HepG2 (cell line): Measurements from ENCODE around the gene ZNF48. TPM values are rescaled to one million over a fixed set of nuclear protein-coding genes. Genes with fewer than 3 reads are reported as not detected.
A peak's percentile ranks its signal among the peaks of the same experiment; 100 is the strongest.

Experiments used
- AKNA ChIP-seq: sonication (generic); formaldehyde crosslinking; IDR thresholded peaks from 2 replicates; pipeline ENCODE4 v1.4.0; 2020; ENCODE audit warnings: missing genetic modification reagents, borderline replicate concordance
- GTF2F1 ChIP-seq: fragments of 150-350 bp; IDR thresholded peaks from 2 replicates; pipeline ENCODE4 v1.6.1; 2014; ENCODE audit warnings: low read length
- HINFP ChIP-seq: sonication (generic); formaldehyde crosslinking; IDR thresholded peaks from 2 replicates; pipeline ENCODE4 v1.4.0; 2020; ENCODE audit warnings: low read depth, mild to moderate bottlenecking, missing genetic modification reagents
- HMG20A ChIP-seq: IDR thresholded peaks from 2 replicates; pipeline ENCODE4 v1.6.1; 2016; ENCODE audit warnings: borderline replicate concordance
- LCORL ChIP-seq, 2 experiments: fragments of 450-650 bp in 1 of 2; sonication (generic) in 1 of 2; formaldehyde crosslinking in 1 of 2; IDR thresholded peaks; 2 replicates each; pipeline versions ENCODE4 v1.5.0 to v1.6.1; 2017 to 2020; ENCODE audit warnings: antibody characterized with exemption in 1 of 2, missing genetic modification reagents in 1 of 2
- MED8 ChIP-seq: sonication (generic); formaldehyde crosslinking; IDR thresholded peaks from 2 replicates; pipeline ENCODE4 v1.8.1; 2023; ENCODE audit warnings: mild to moderate bottlenecking, missing genetic modification reagents; ENCODE audit not compliant: insufficient replicate concordance
- MEIS1 ChIP-seq: sonication (generic); formaldehyde crosslinking; IDR thresholded peaks from 2 replicates; pipeline ENCODE4 v1.9.0; 2021; ENCODE audit warnings: mild to moderate bottlenecking, missing genetic modification reagents, moderate library complexity, borderline replicate concordance
- NR2F6 ChIP-seq, 2 experiments: IDR thresholded peaks; 2 replicates each; pipeline ENCODE4 v1.6.1; 2016; ENCODE audit warnings: antibody characterized with exemption in 1 of 2, mild to moderate bottlenecking in 1 of 2
- RARG ChIP-seq: sonication (generic); formaldehyde crosslinking; IDR thresholded peaks from 2 replicates; pipeline ENCODE4 v1.4.0; 2020; ENCODE audit warnings: low read depth, mild to moderate bottlenecking, missing genetic modification reagents
- RBM22 ChIP-seq: fragments of 200-400 bp; formaldehyde crosslinking; optimal IDR thresholded peaks from 2 replicates; pipeline ENCODE3; 2017; ENCODE audit warnings: mild to moderate bottlenecking, low read length, moderate library complexity
- SUZ12 ChIP-seq: fragments of 150-350 bp; IDR thresholded peaks from 2 replicates; pipeline ENCODE4 v1.6.1; 2014; ENCODE audit warnings: low read depth, low read length
- SYNCRIP ChIP-seq: fragments of 200-400 bp; formaldehyde crosslinking; IDR thresholded peaks from 2 replicates; pipeline ENCODE4 v1.6.1; 2018; ENCODE audit warnings: mild to moderate bottlenecking, low read depth, low read length; ENCODE audit not compliant: insufficient read depth
- THRA ChIP-seq: sonication (generic); formaldehyde crosslinking; IDR thresholded peaks from 2 replicates; pipeline ENCODE4 v1.4.0; 2020; ENCODE audit warnings: missing genetic modification reagents, borderline replicate concordance
- ZBTB10 ChIP-seq: sonication (generic); formaldehyde crosslinking; IDR thresholded peaks from 2 replicates; pipeline ENCODE4 v1.4.0; 2020; ENCODE audit warnings: missing genetic modification reagents, borderline replicate concordance
- ZFP62 ChIP-seq: sonication (generic); formaldehyde crosslinking; IDR thresholded peaks from 2 replicates; pipeline ENCODE4 v1.4.0; 2020; ENCODE audit warnings: missing genetic modification reagents
- ZKSCAN1 ChIP-seq: fragments of 150-350 bp; IDR thresholded peaks from 2 replicates; pipeline ENCODE4 v1.6.1; 2014; ENCODE audit warnings: low read length
- ZNF558 ChIP-seq: sonication (generic); formaldehyde crosslinking; IDR thresholded peaks from 2 replicates; pipeline ENCODE4 v1.9.0; 2022; ENCODE audit warnings: mild to moderate bottlenecking, missing genetic modification reagents, borderline replicate concordance
- ZSCAN31 ChIP-seq: sonication (generic); formaldehyde crosslinking; IDR thresholded peaks from 2 replicates; pipeline ENCODE4 v1.5.0; 2020; ENCODE audit warnings: low read depth, mild to moderate bottlenecking, missing genetic modification reagents
- polyA plus RNA-seq, 8 experiments: library from polyadenylated mRNA; depleted of rRNA in 3 of 8; stranded (reverse) in 7 of 8; unstranded in 1 of 8; fragments of >200 nt; fragmentation: Illumina TruSeq in 4 of 8; extraction: Trizol in 4 of 8; gene quantifications; 2 replicates each; pipeline versions ENCODE4 v1.2.1 to v1.2.3, GENCODE V29; 2011 to 2016; ENCODE audit warnings: low read depth in 4 of 8, missing spikeins in 1 of 8, mixed read lengths in 1 of 8; ENCODE audit not compliant: insufficient read depth in 1 of 8
- total RNA-seq, 5 experiments: library from RNA; depleted of rRNA; stranded (reverse); fragments of >200 nt; fragmentation: Illumina TruSeq; extraction: Trizol; gene quantifications; 2 replicates each; pipeline ENCODE4 v1.2.3, GENCODE V29; 2016; ENCODE audit warnings: low read depth in 1 of 5

ZNF48 gene
- total and polyA plus RNA-seq, 2 of the 13 experiments (the other 11 are each of a cell fraction or from before 2014, with no cell fraction given) = 9.9 to 12.3 TPM

GRCh38 chr16:30445408-30446202, 50.4 kb downstream of the ZNF48 start, which contains the start of gene SEPHS2 (continued):
- peak; percentile 57 for TF ChIP-seq THRA (CRISPR knock-in tag)
- no peak for TF ChIP-seq LCORL (IDR thresholded peaks at IDR 0.05)
- peak; percentile 44; the same call in 1 of the 2 replicates for TF ChIP-seq LCORL (CRISPR knock-in tag; IDR thresholded peaks at IDR 0.05)
- no peak for TF ChIP-seq RBM22
- no peak for TF ChIP-seq GTF2F1
- no peak for TF ChIP-seq ZKSCAN1
- TF ChIP-seq MEIS1 (CRISPR knock-in tag) = peak; percentile 87
- peak; percentile 59 for TF ChIP-seq MED8 (CRISPR knock-in tag)
- no peak for TF ChIP-seq HMG20A
- no peak for TF ChIP-seq ZSCAN31 (CRISPR knock-in tag)
- TF ChIP-seq ZBTB10 (CRISPR knock-in tag) = no peak
- 0 out of 2 replicates have a peak, but pooled peaks have one; percentile 28 for TF ChIP-seq NR2F6 (IDR thresholded peaks at IDR 0.05)
- peak; percentile 62 for TF ChIP-seq NR2F6 (CRISPR knock-in tag; IDR thresholded peaks at IDR 0.05)
- TF ChIP-seq HINFP (CRISPR knock-in tag) = 0 out of 2 replicates have a peak, but pooled peaks have one; percentile 59
- TF ChIP-seq ZNF558 = no peak
- TF ChIP-seq SUZ12 = no peak
- no peak for TF ChIP-seq ZFP62 (CRISPR knock-in tag)
- no peak for TF ChIP-seq AKNA (CRISPR knock-in tag)
- no peak for TF ChIP-seq SYNCRIP
- no peak for TF ChIP-seq RARG
